GM18873 (cell line): Measurements from ENCODE around the gene DDTL.
"Not testable (repeated sequence)": the region's sequence is repeated elsewhere in the genome, so short reads cannot be mapped to it uniquely, and the experiment has no call there.

Source experiments
- ATAC-seq: cut with Tn5 transposase; IDR thresholded peaks from one replicate; pipeline ENCODE4 v1.9.1; 2021; ENCODE audit warnings: mild to moderate bottlenecking, moderate library complexity, moderate number of reproducible peaks; ENCODE audit not compliant: unreplicated experiment, low FRiP score

Gene DDTL

GRCh38 chr22:23969071-23969470 is 2.4 kb downstream of the DDTL start:
- no peak for ATAC-seq

DNA sequence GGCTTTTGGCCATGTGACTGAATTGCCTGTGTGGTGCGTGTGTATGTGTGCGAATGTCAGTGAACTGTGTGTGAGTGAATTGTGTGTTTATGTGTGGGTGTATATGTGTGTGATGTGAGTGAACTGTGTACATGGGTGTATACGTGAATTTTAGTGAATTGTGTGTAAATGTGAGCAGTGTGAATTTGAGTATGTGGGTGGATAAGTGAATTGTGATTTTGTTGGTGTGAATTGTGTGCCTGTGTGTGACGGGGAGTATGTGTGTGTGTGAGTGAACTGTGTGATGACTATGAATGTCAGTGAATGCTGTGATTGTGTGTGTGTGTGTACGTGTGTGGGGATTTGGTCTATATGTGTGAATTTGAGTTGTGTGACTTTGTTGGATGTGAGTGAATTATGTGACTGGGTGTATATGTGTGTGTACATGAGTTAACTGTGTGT is 3.5 kb downstream of the DDTL start:
- ATAC-seq = no peak

GRCh38 chr22:23970816-23971486 is 4.3 kb downstream of the DDTL start:
- ATAC-seq = no peak

- not testable (repeated sequence) for ATAC-seq
Measured at GRCh38 chr22:23971927-23972326, 5.2 kb downstream of the DDTL start.

GRCh38 chr22:23974345-23974744 is 7.7 kb downstream of the DDTL start, which contains the start of gene DDT:
Gene DDT, minus strand, starts transcription at chr22:23974441. Its CDS starts 27 bp downstream, at chr22:23974414.
- ATAC-seq = peak; percentile 91

DNA sequence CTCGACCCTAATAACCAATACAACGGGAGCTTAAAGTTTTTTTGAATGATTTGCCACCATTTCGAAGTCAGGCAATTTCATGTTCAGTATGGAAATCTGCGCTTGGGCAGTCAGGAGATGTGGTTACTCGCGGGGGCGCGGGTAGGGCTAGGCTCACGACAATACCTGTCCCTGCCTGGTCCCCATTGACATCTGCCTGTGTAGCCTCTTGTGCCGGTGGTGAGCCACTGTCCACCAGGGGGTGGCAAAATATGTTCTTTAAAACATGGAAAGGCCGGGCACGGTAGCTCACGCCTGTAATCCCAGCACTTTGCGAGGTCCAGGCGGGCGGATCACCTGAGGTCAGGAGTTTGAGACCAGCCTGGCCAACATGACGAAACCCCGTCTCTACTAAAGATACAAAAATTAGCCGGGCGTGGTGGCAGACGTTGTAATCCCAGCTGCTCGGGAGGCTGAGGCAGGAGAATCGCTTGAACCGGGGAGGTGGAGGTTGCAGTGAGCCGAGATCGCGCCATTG is 8.2 kb downstream of the DDTL start:
- ATAC-seq = not testable (repeated sequence)

GRCh38 chr22:23977304-23977703 is 10.6 kb downstream of the DDTL start:
- not testable (repeated sequence) for ATAC-seq

- not testable (repeated sequence) for ATAC-seq
Measured at GRCh38 chr22:23979557-23980240, 13.0 kb downstream of the DDTL start, which contains the start of gene GSTT2. Gene GSTT2, plus strand, starts transcription at chr22:23980134.

DNA sequence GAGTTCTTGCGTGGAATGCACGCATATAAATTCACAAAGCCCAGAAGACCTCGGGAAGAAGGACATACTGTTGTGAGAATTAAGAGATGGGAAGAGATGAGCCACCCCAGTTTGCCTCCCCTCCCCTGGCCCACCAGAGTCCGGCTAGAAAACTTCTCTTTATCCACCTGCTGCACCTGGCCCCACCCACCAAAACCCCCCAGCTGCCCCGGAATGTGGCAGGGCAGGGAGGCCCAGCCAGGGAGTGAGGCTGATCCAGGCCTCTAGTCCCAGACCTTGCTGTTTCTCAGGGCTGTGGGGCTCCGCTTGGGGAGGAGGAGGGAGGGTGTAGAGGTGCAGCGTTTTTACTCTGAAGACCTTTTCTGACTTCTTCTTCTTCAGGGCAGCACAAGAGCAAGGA is 13.9 kb downstream of the DDTL start:
- not testable (repeated sequence) for ATAC-seq

GRCh38 chr22:23984430-23984829 is 17.7 kb downstream of the DDTL start:
- no peak for ATAC-seq

DNA sequence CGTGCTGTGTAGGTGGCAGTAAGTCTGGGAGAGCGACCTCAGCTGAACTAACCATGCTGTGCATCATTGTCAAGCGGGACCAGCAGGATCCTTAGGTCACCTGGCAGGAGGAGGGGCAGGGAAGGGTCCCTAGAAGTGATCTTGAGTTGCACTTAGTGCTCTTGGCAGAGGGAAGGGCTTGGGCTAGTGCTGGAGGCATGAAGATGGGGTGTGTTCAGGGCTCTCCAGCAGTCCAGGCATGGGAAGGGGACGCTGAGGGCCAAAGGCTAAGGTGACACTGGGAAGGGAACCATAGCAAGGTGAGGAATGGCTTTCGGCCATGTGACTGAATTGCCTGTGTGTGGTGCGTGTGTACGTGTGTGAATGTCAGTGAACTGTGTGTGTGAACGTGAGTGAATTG is 19.4 kb downstream of the DDTL start:
- ATAC-seq = not testable (repeated sequence)

DNA sequence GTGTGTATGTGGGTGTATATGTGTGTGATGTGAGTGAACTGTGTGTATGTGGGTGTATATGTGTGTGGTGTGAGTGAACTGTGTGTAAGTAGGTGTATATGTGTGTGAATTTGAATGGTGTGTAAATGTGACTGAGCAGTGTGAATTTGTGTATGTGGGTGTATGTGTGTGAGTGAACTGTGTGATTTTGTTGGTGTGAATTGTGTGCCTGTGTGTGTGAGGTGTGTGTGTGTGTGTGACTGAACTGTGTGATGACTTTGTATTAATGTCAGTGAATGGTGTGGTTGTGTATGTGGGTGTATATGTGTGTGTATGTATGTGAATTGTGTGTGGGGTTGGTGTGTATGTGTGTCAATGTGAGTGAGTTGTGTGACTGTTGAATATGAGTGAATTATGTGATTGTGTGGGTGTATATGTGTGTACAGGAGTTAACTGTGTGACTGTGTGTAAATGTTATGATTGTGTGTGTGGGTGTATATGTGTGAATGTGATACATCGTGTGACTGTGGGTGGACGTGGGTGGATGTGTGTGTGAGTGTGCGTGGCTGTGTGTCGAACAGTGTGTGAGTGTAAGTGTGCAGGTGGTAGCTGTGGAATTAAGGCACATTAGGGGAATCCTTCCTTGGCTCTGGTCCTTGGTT is 20.0 kb downstream of the DDTL start:
- not testable (repeated sequence) for ATAC-seq

- ATAC-seq = not testable (repeated sequence)
Measured at GRCh38 chr22:23989583-23990244, 23.0 kb downstream of the DDTL start.

- ATAC-seq = not testable (repeated sequence)
Measured at GRCh38 chr22:23993080-23993479, 26.4 kb downstream of the DDTL start.

DNA sequence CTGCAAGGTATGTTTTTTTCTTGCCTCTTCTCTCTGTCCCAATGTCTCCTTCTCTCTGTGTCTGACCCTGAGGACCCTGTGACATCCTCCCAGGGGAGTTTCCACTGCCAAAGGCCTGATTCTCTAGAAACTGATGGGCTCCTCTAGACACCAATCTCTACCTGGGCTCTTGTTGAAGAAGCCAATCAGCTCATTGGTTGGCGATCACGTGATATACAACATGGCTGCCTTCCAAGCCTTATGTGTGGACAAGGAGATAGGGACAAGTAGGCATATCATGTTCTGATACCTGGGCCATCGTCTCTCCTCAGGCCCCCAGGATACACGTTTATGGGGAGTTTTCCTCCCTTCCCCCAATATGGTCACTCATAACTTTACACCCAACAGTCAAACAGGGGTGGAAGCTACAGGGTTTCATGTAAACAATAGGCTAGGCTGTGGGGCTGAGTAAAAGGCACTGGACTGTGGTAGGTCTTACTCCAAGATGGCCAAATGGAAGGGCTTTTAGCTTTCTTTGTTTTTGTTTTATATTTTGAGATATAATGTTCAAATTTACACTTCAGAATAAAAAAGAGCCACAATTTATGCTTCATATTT is 27.0 kb downstream of the DDTL start:
- ATAC-seq = not testable (repeated sequence)

DNA sequence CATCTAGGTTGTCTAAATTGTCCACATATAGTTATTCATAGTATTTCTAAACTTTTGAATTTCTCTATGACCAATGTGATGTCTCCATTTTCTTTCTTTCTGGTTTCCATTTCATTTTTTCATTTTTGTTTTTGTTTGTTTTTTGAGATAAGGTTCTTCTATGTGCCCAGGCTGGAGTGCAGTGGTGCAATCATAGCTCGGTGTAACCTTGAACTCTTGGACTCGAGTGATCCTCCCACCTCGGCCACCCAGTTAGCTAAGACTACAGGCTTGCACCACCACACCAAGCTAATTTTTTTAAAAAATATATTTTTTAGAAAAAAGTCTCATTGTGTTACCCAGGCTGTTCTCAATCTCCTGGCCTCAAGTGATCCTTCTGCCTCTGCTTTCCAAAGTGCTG is 30.4 kb downstream of the DDTL start:
- ATAC-seq = no peak

GRCh38 chr22:23999779-24000178 is 33.1 kb downstream of the DDTL start:
- not testable (repeated sequence) for ATAC-seq

- ATAC-seq = no peak
Measured at GRCh38 chr22:24001314-24001713, 34.6 kb downstream of the DDTL start.

DNA sequence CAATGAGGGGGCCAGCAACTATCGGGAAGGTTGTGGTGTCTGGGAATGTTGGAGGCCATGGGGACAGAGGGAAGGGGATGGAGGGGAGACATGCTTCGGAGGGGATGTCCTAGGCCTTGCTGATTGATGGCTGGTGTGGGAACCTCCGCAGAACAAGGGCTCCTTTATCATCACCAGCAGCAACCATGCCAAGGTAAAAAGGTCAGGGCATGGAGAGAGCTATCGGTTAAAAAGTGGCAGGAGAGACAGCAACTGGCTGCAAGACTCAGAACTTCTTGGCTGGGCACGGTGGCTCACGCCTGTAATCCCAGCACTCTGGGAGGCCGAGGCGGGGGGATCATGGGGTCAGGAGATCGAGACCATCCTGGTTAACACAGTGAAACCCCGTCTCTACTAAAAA is 35.6 kb downstream of the DDTL start:
- ATAC-seq = no peak

- ATAC-seq = no peak
Measured at GRCh38 chr22:24002851-24003250, 36.2 kb downstream of the DDTL start.
